NCI-H187 treated with DMSO at 0.1 percent for 48 hours (cell line): ENCODE measurements around the gene CTNNBIP1.
"Not testable (repeated sequence)": the region's sequence is repeated elsewhere in the genome, so short reads cannot be mapped to it uniquely, and the experiment has no call there.

Experiments
- DNase-seq: peaks from one replicate; lab custom pipeline; 2025; lab: John Stamatoyannopoulos, UW

CTNNBIP1 gene

DNA sequence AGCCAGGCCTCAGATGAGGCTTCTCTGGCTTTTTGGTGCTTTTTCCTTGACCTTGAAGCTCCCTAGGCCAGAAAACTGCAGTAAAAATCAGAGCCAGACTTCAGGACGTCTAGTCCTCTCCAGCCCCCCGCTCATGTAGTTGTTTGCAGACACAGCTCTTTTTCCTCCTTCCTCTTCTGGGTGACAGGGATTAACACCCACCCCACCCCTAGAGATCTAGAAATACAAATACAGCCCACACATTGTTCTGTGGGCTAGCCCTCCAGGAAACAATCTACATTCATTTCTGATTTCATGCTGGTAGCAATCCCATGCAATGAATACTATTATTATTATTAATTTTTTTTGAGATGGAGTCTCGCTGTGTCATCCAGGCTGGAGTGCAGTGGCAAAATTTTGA, 76.4 kb downstream of the CTNNBIP1 start:
- no peak for DNase-seq

DNA sequence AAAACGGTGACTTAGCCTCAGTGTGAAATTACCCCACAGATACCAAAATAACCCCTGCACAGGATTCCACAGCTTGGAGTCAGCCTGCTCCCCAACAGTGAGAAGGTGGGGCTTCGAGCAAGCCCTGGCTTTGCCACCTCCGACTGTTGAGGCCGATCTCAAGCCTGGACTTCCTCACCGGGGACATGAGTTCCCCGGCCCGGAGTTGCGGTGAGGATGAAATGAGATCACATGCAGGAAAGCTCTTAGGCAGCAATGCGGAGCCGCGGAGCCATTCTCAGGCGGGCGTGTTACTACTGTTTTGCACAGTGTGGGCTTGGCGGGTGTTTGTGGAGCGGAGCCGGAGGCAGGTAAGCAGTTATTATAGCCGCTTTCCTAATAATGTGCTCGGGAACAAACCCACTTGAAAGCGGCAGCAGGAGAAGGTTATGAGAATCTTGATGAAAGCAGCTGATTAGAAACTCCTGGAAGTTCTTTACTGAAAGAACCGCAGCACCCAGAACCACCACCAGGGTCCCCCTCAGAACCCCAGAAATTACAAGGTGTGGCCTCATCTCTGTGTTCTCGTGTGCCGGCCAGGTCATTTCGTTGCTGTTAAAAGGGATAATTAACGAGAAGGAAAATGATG, 82.4 kb downstream of the CTNNBIP1 start:
- no peak for DNase-seq

GRCh38 chr1:9826616-9827015, 83.5 kb downstream of the CTNNBIP1 start:
- no peak for DNase-seq

DNA sequence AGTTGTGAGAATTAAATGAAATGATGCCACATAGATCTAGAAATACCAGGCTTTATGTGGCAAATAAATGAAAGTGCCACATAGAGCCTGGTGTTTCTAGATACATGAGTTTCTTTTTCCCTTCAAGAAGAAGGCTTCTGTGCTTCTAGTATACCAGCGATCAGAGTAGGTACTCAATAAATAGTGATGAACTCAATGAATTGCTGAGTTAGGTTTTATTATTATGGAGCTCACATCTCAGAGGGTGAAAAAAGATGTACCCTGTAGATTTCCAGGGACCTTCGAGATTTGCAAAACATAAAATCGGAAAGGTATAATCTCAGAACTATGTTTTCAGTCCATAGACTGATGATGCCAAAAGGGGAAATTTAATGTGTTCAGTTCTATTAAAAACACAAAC, 84.0 kb downstream of the CTNNBIP1 start:
- DNase-seq = no peak

DNA sequence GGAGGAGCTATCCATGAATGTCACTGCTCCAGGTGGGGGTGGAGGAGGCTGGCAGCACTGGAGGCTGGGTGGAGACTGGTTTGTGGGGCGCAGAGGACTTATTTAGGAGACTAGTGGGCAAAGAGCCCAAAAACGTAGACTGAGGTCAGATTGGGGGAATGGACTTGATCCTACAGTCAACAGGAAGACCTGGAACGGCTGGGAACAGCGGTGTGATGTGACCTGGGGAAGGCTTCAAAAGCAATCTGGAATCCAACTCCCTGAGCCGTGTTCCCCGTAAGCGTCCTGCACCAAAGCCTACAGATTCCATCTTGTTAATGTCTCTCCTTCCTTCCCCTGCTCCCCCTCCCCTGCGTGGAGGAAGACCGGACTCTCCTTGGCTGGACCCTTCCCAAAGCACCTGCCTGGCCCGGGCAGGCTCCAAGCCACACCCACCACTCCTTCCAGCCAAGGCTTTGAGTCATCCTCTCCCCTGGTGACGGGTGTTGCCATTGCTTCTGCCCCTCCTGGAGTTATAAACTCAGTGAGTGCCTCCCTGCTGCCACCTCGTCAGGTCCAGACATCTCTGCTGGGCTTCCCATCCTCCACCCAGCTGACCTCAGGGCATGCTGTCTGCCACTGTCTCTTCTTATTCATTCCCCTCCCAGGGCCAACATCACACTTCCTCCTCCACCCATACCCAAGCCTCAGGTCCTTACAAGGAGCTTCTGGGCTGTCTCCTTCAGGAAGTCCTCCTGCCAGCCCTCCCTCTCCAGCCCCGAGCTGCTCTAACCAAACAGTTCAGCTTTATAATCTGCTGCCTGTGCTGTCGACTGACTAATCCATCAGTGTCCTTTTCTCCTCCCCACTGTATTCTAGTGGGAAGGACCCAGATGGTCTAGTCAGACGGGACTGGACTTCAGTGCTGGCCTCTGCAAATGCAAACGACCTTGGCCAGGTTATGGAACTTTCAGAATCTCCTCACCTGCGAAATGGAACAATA, 84.7 kb downstream of the CTNNBIP1 start:
- no peak for DNase-seq

GRCh38 chr1:9824702-9825089, 85.4 kb downstream of the CTNNBIP1 start:
- no peak for DNase-seq

DNA sequence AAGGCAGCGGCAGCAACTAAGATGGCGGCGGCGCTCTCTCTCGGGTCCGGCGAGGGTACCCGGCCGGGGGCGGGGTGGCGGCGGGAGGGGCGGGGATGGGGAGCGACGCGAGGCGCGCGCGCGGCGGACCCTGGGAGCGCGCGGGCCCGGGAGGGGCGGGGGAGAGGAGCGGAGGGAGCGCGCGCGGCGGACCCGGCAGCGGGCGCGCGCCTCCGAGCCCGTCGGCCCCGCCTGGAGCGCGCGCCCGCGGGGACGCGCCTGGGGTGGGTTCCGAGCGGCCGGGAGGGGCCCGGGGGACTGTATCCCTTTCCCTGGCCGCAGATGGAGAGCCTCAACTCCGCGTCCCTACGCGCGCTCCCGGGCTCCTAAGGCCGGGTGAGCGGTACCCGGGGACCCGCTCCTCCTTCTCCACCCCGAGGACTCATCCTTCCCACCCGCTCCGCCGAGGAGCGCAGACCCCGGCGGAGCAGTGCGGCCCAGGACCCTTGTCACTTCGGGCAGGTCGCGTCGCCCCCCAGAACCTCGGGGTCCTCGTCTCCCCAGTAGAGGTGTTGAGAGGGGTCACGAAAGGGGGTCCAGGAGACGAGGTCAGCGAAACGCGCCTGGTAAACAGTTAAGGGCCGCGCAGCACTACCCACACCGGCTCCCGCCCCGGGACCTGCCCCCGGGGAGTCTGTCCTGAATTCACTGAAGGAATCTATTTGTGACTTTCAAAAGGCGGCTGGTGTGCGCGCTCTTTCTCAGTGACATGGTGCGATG, 85.9 kb downstream of the CTNNBIP1 start, which contains the start of gene CLSTN1:
CLSTN1 (minus strand) TSS at position 23 of the 759 bp plus-strand sequence. CDS start 232 bp downstream, outside the sequence.
- no peak for DNase-seq

- no peak for DNase-seq
These were observed 86.5 kb downstream of the CTNNBIP1 start for GRCh38 chr1:9823693-9823942.

- DNase-seq = no peak
These were observed 87.0 kb downstream of the CTNNBIP1 start for GRCh38 chr1:9822897-9823692.

DNA sequence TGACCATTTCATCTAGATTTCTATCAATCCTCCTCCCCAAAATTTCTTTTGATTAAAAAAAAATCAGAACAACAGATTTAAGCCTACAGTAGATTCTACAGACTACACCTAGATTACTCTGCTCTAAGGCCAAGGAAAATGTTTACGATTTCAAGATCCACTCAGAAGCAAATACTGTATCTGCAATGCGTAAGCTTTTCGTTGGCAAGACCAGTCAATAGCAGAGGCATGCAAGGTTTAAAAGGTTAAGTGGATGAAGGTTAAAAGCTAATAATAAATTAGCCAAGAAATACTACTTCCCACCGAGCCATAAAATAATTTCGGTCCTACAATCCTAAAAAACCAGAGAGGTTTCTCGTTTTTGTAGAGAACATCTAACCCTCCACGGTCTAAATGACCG, 87.6 kb downstream of the CTNNBIP1 start:
- DNase-seq = no peak

- DNase-seq = no peak
These were observed 88.4 kb downstream of the CTNNBIP1 start for GRCh38 chr1:9821710-9822109.

GRCh38 chr1:9820521-9820920, 89.5 kb downstream of the CTNNBIP1 start:
- no peak for DNase-seq

GRCh38 chr1:9817734-9818133, 92.3 kb downstream of the CTNNBIP1 start:
- DNase-seq = no peak

DNA sequence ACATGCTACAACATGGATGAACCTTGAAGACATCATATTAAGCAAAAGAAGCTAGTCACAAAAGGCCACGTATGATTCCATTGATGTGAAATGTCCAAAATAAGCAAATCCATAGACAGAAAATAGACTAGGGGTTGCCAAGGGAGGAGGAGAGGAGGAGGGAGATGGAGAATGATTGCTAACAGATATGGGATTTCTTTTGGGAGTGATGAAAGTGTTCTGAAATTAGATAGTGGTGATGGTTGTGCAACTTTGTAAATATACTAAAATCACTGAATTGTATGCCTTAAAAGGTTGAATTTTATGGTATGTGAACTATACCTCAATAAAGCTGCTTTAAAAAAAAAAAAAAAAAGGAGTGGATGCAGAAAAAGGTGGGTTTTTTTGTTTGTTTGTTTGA, 93.9 kb downstream of the CTNNBIP1 start:
- DNase-seq = no peak

DNA sequence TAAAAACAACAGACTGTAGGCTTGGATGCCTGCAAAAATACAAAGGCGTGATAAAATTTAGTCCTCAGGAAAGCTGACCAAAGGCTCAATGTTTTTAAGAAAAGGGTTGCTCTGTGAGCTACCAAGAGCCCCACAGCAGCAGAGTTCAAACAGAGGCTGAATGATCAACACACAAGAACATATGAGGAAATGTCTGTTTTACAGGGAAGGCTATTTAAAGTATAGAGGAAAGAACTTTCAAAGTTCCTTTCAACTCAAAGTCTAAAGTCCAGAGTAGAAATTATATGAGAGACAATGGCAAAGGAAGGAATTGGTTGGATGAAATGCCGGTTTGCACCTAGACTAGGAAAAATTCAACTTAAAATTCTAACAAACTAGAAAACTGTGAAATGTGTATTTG, 94.9 kb downstream of the CTNNBIP1 start:
- no peak for DNase-seq

GRCh38 chr1:9814619-9815018, 95.5 kb downstream of the CTNNBIP1 start:
- DNase-seq = no peak

- DNase-seq = no peak
These were observed 98.7 kb downstream of the CTNNBIP1 start for GRCh38 chr1:9811239-9811966.

DNA sequence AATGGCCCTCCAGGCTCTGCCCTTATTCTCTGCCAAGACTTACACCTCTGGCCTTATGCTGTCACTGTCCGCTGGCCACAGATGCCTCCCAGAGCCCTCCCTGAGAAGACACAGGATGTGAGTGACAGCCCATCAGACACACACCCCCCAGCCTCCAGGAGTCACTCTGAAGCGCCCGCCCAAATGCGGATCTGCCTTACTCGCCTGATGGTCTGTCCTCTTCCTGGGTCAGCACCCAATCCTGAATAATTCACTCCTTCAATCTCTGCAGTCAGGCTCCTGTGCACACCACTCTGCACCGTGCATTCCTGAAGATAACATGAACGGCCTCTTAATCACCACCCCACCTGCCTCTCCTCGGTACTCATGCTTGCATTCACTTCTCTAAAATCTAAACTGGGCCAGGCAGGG, 101.0 kb downstream of the CTNNBIP1 start:
- DNase-seq = no peak

DNA sequence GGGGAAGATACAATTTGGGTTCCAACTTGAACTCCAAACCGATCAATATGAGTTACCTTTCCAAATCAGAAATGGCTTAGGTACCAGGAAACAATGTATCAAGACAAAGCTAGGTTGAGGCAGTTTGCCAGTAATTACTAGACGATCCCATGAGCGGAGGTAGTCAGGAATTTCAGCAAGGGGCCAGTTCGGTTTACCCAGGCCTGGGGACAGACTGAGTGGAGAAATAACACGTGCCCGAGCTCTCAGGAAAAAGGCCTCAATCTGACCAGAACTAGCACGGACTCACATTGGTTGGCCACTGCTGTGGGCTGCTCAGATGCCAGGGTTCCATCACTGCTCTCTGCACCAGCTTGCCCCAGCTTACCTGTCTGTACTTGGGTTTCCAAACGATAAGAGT, 101.6 kb downstream of the CTNNBIP1 start:
- no peak for DNase-seq

GRCh38 chr1:9807541-9807940, 102.5 kb downstream of the CTNNBIP1 start:
- no peak for DNase-seq

- not testable (repeated sequence) for DNase-seq
These were observed 104.1 kb downstream of the CTNNBIP1 start for GRCh38 chr1:9805972-9806371.
